Nephron progenitor cell (in vitro differentiated cells): ENCODE results near the gene ALKAL2.
A peak's percentile ranks its signal among the peaks of the same experiment; 100 is the strongest.

ENCODE experiments used
- DNase-seq: peaks from one replicate; pipeline ENCODE4 v3.0.0; 2021
- H3K27ac Mint-ChIP-seq: 2 replicates; pipeline ENCODE4 v1.8.0; 2021; ENCODE audit warnings: mild to moderate bottlenecking, moderate library complexity, mixed read lengths
- H3K27me3 Mint-ChIP-seq: 2 replicates; pipeline ENCODE4 v1.8.0; 2021; ENCODE audit warnings: mild to moderate bottlenecking, low read depth, mixed read lengths; ENCODE audit not compliant: poor library complexity
- H3K36me3 Mint-ChIP-seq: 2 replicates; pipeline ENCODE4 v1.8.0; 2021; ENCODE audit warnings: low read depth, mixed read lengths
- H3K4me1 Mint-ChIP-seq: 2 replicates; pipeline ENCODE4 v1.8.0; 2021; ENCODE audit warnings: mixed read lengths
- H3K4me3 Mint-ChIP-seq: 2 replicates; pipeline ENCODE4 v1.8.0; 2021; ENCODE audit warnings: mild to moderate bottlenecking, moderate library complexity, mixed read lengths
- H3K9me3 Mint-ChIP-seq: 2 replicates; pipeline ENCODE4 v1.8.0; 2021; ENCODE audit warnings: mild to moderate bottlenecking, moderate library complexity, mixed read lengths
- TF ChIP-seq, protein P1 (sequence below): fragments of 200-600 bp; sonication (generic); IDR thresholded peaks from 2 replicates; pipeline ENCODE4 v1.5.0; 2021; ENCODE audit warnings: antibody characterized with exemption

Gene ALKAL2

DNA sequence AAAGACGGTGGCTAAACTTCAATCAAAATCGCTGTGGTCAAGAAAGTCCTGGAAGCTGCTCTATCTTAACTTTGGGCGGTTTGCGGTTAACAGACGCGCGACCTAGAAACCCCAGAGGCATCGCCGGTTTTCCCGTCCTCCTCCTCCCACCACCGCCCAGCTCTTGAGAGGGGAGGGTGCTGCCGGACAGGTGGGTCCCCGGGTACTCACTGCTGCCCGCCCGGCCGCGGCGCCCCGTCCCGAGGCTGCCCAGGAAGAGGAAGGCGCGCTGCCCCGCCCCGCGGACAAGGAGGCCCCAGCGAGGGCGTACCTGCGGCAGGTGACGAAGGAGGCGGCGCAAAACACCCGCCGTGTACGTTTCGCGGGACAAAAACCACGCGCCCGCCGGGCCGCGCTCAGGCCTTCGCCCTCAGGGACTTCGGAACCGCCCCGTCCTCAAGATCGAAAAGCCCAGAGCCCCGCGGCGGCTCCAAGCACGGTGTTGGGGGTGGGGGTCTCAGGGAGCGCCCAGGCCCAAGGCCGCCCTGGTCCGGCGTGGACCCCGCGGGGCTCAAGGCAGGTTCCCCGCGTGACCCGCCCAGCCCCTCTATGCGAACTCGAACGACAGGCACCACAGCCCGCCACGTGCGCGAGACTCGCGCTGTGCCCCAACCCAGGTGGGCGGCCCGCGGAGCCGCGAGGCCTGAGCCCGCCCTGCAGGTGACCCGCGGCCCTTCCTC lies 24.0 kb downstream of the ALKAL2 start, which contains the start of gene SH3YL1:
SH3YL1 (minus strand) TSS at position 259 of the 719 bp plus-strand sequence; CDS start at position 211, 48 bp downstream.
- peaks cover 31% of the 10 kb centered on the region for H3K27me3 Mint-ChIP-seq
- H3K36me3 Mint-ChIP-seq, result peaks cover 48% of the 10 kb centered on the region
- H3K9me3 Mint-ChIP-seq, result peaks cover 45% of the 10 kb centered on the region
- no peak for DNase-seq
- peaks cover 24% of the 10 kb centered on the region for H3K4me1 Mint-ChIP-seq
- TF ChIP-seq, protein P1, sequence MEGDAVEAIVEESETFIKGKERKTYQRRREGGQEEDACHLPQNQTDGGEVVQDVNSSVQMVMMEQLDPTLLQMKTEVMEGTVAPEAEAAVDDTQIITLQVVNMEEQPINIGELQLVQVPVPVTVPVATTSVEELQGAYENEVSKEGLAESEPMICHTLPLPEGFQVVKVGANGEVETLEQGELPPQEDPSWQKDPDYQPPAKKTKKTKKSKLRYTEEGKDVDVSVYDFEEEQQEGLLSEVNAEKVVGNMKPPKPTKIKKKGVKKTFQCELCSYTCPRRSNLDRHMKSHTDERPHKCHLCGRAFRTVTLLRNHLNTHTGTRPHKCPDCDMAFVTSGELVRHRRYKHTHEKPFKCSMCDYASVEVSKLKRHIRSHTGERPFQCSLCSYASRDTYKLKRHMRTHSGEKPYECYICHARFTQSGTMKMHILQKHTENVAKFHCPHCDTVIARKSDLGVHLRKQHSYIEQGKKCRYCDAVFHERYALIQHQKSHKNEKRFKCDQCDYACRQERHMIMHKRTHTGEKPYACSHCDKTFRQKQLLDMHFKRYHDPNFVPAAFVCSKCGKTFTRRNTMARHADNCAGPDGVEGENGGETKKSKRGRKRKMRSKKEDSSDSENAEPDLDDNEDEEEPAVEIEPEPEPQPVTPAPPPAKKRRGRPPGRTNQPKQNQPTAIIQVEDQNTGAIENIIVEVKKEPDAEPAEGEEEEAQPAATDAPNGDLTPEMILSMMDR, result no peak
- peak within 1 kb of the TSS; percentile 92 for H3K4me3 Mint-ChIP-seq
- peak within 1 kb of the TSS; percentile 79 for H3K27ac Mint-ChIP-seq

DNA sequence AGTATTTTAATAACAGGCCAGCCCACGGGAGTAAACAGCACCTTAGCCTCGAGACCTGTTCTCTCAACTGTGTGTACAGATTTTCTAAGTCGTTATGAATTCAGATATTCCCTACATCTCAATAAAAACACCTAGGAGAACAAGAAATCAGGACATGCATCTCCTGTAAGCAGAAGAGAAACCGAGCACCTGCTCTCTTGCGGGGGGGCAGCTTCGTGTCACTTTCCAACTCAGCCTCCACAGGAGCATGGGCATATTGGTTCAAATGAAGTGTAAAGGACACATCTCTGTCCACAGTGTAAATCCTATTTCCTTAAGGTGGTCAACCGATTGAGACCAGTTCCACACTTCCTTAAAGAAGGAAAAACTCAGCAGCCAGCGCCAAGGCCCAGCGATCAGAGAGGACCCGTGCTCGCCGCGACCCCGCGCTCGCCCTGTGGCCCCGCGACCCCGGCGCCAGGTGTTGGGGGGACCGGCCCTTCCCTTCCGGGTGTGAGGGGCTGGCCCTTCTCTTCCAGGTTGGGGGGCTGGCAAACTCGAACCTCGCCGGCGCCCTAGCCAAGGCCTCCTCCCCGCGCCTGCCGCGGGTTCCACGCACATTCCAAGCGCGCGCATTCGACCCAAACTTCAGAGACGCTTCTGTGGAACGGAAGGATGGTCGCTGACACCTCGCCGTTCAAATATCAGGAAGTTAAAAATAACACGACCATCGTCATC lies 24.7 kb downstream of the ALKAL2 start:
- peaks cover 53% of the 10 kb centered on the region for H3K9me3 Mint-ChIP-seq
- H3K27ac Mint-ChIP-seq, result no peak overlapping the region
- DNase-seq, result no peak
- TF ChIP-seq, protein P1, result no peak
- peaks cover 20% of the 10 kb centered on the region for H3K4me1 Mint-ChIP-seq
- peaks cover 31% of the 10 kb centered on the region for H3K27me3 Mint-ChIP-seq
- peaks cover 56% of the 10 kb centered on the region for H3K36me3 Mint-ChIP-seq
- peak overlapping the region; percentile 79 for H3K4me3 Mint-ChIP-seq

DNA sequence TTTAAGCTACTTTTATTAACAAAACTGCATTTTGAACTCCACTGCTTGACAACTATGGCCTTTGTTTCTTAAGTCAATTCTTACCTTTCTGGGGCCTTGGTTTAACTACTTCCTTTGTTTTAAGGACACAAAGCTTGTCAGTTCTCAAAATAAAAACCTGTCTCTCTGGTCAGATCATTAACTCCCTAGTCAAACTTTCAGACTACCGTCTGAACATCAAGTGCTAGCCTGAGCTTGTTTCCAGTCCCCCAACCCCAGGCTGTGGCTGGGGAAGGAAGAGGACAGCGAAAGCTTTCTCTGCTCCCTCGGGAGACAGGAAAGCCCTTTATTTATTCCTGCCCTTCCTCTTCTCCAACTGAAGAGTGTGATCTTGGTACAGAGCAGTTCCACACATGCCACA lies 25.8 kb downstream of the ALKAL2 start:
- Mint-ChIP-seq H3K27me3 (peaks cover 31% of the 10 kb centered on the region), H3K9me3 (peaks cover 63% of the 10 kb centered on the region), H3K4me1 (peaks cover 17% of the 10 kb centered on the region), H3K4me3 (peak overlapping the region; percentile 24), H3K36me3 (peaks cover 60% of the 10 kb centered on the region), H3K27ac (no peak overlapping the region)
- no peak for DNase-seq
- TF ChIP-seq, protein P1, result no peak

DNA sequence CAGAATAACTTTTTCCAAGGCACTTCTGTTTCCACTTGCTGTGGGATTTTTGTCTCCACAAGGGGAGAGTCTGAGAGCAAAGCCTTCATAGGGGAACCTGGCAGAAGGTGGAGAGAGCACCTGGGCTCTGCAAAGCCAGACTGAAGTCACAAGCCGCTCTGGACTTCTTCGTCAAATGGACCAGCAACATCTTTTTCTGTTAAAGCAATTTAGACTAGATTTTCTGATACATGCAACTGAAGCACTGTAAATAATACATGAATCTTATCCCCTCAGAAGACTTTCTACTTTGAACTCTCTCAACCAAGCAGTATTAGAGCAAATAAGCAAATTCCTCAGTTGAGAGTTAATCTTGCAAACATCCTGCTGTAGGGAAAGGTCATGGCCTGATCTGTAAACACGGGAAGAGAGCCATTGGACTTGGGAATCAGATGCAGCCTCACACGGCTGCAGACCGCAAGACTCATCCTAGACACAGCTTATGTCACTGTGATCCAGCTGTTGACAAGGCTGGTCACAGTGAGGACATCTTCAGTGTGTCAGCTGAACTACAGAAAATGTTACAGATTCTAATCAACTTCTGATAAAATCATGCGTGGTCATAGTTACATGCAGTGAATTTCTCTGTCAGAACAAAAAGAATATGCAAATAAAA lies 27.3 kb downstream of the ALKAL2 start:
- Mint-ChIP-seq H3K27me3 (peaks cover 34% of the 10 kb centered on the region), H3K27ac (no peak overlapping the region), H3K4me1 (peaks cover 2% of the 10 kb centered on the region), H3K9me3 (peaks cover 74% of the 10 kb centered on the region), H3K36me3 (peaks cover 55% of the 10 kb centered on the region), H3K4me3 (no peak overlapping the region)
- DNase-seq, result no peak
- TF ChIP-seq, protein P1, result no peak

DNA sequence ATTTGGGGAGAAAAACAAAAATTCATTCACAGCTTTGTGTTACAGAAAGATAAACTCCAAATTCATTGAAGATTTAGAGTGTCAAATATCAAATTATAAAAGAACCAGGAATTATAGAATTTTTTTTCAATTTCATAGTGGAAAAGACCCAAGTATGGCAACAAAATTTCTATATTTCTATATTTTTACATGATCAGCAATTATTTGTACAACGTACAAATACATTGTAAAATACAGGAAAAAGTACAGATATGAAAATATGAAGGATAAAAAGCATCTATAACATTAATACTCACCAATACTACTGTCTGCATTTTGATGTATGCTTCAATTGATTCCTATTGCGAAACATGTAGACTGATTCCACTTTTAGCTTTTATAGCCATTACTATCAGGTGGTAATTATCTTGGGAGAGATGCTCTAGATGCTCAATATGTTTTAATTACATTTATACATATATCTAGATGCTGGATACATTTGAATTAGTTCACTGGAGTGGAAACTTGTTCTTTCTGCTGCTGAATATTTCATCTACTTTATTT lies 28.0 kb downstream of the ALKAL2 start:
- TF ChIP-seq, protein P1, result no peak
- no peak for DNase-seq
- H3K4me3 Mint-ChIP-seq, result no peak overlapping the region
- H3K36me3 Mint-ChIP-seq, result peaks cover 55% of the 10 kb centered on the region
- peaks cover 34% of the 10 kb centered on the region for H3K27me3 Mint-ChIP-seq
- H3K4me1 Mint-ChIP-seq, result peaks cover 2% of the 10 kb centered on the region
- H3K9me3 Mint-ChIP-seq, result peaks cover 78% of the 10 kb centered on the region
- H3K27ac Mint-ChIP-seq, result no peak overlapping the region
